GM23338 (cell line): ENCODE data around the gene PLEKHG2.

Experiments
- CREB1 ChIP-seq: fragments of 250-450 bp; sonication (Bioruptor Pico); IDR thresholded peaks from 2 replicates; pipeline ENCODE4 v1.5.0; 2020; ENCODE audit warnings: low read depth, mild to moderate bottlenecking, moderate library complexity
- CTCF ChIP-seq, 2 experiments: fragments of 200-600 bp in 1 of 2; sonication (generic) in 1 of 2; conservative IDR thresholded peaks; 2 replicates each; pipeline versions ENCODE4 v1.5.1 to v1.6.1; 2016 to 2017; ENCODE audit warnings: antibody characterized with exemption in 2 of 2, low read depth in 2 of 2, mild to moderate bottlenecking in 2 of 2, moderate library complexity in 1 of 2
- ETS1 ChIP-seq: IDR thresholded peaks from 2 replicates; pipeline ENCODE4 v1.6.1; 2016; ENCODE audit warnings: antibody characterized with exemption
- EZH2 ChIP-seq: fragments of 200-600 bp; sonication (generic); IDR thresholded peaks from one replicate; pipeline ENCODE4 v1.8.0; 2017; ENCODE audit warnings: antibody characterized with exemption, mild to moderate bottlenecking, low read depth; ENCODE audit not compliant: unreplicated experiment
- EZH2phosphoT487 ChIP-seq: fragments of 200-600 bp; sonication (generic); IDR thresholded peaks from one replicate; pipeline ENCODE4 v1.8.1; 2018; ENCODE audit warnings: antibody characterized with exemption; ENCODE audit not compliant: unreplicated experiment
- JUNB ChIP-seq: IDR thresholded peaks from one replicate; pipeline ENCODE4 v1.6.1; 2016; ENCODE audit warnings: antibody characterized with exemption; ENCODE audit not compliant: unreplicated experiment
- NANOG ChIP-seq: IDR thresholded peaks from 2 replicates; pipeline ENCODE4 v1.6.1; 2016; ENCODE audit warnings: antibody characterized with exemption, borderline replicate concordance
- POLR2AphosphoS5 ChIP-seq: IDR thresholded peaks from 2 replicates; pipeline ENCODE4 v1.6.1; 2016; ENCODE audit warnings: antibody characterized with exemption, low read depth
- REST ChIP-seq: IDR thresholded peaks from one replicate; pipeline ENCODE4 v1.6.1; 2018; ENCODE audit warnings: antibody characterized with exemption; ENCODE audit not compliant: unreplicated experiment
- STAT1 ChIP-seq: IDR thresholded peaks from one replicate; pipeline ENCODE4 v1.6.1; 2016; ENCODE audit warnings: antibody characterized with exemption; ENCODE audit not compliant: unreplicated experiment
- ZNF331 ChIP-seq: fragments of 250-450 bp; sonication (Bioruptor Pico); IDR thresholded peaks from 2 replicates; pipeline ENCODE4 v1.5.0; 2020; ENCODE audit warnings: low read depth, mild to moderate bottlenecking, moderate library complexity
- ZNF462 ChIP-seq: fragments of 250-450 bp; sonication (Bioruptor Pico); IDR thresholded peaks from 2 replicates; pipeline ENCODE4 v1.5.0; 2020; ENCODE audit warnings: mild to moderate bottlenecking, moderate library complexity

GRCh38 chr19:39472746-39473442, 60.4 kb downstream of the PLEKHG2 start:
- no peak for TF ChIP-seq CTCF (conservative IDR thresholded peaks at IDR 0.05; ENCODE audit: low read depth in 2 of 2)
- no peak for TF ChIP-seq EZH2phosphoT487
- no peak for TF ChIP-seq REST
- no peak for TF ChIP-seq EZH2
- no peak for TF ChIP-seq NANOG
- no peak for TF ChIP-seq POLR2AphosphoS5
- no peak for TF ChIP-seq ZNF331 (CRISPR knock-in tag)
- TF ChIP-seq CREB1, result no peak
- no peak for TF ChIP-seq ZNF462 (CRISPR knock-in tag)
- no peak for TF ChIP-seq JUNB
- TF ChIP-seq ETS1, result no peak
- TF ChIP-seq STAT1, result no peak
